Chondrocyte (in vitro differentiated cells): ENCODE measurements around the gene CXCL12. TPM values are rescaled to one million over a fixed set of nuclear protein-coding genes. Genes with fewer than 3 reads are reported as not detected.
A peak's percentile ranks its signal among the peaks of the same experiment; 100 is the strongest.

Experiments used
- DNase-seq: peaks from one replicate; pipeline ENCODE4 v3.0.0; 2021; ENCODE audit warnings: mixed read lengths, low spot score
- H3K27ac Mint-ChIP-seq: one replicate; pipeline ENCODE4 v1.8.0; 2021; ENCODE audit warnings: mild to moderate bottlenecking, moderate library complexity, mixed read lengths; ENCODE audit not compliant: unreplicated experiment
- H3K27me3 Mint-ChIP-seq: 2 replicates; pipeline ENCODE4 v1.8.0; 2021; ENCODE audit warnings: low read depth, mixed read lengths
- H3K36me3 Mint-ChIP-seq: 2 replicates; pipeline ENCODE4 v1.8.0; 2021; ENCODE audit warnings: low read depth, mixed read lengths
- H3K4me1 Mint-ChIP-seq: 2 replicates; pipeline ENCODE4 v1.8.0; 2021; ENCODE audit warnings: low read depth, mild to moderate bottlenecking, mixed read lengths
- H3K4me3 Mint-ChIP-seq: one replicate; pipeline ENCODE4 v1.8.0; 2021; ENCODE audit warnings: mild to moderate bottlenecking, moderate library complexity, mixed read lengths; ENCODE audit not compliant: unreplicated experiment
- H3K9me3 Mint-ChIP-seq: 2 replicates; pipeline ENCODE4 v1.8.0; 2021; ENCODE audit warnings: low read depth, mixed read lengths
- CTCF ChIP-seq: fragments of 200-600 bp; sonication (generic); IDR thresholded peaks from 2 replicates; pipeline ENCODE4 v1.5.0; 2021; ENCODE audit warnings: antibody characterized with exemption, mild to moderate bottlenecking, moderate library complexity
- total RNA-seq: library from RNA; stranded (reverse); gene quantifications from 3 replicates; pipeline ENCODE4 v1.2.1, GENCODE V29; 2021

CXCL12 gene
- total RNA-seq, 1 donor from 2014 or later: 65.5 TPM

GRCh38 chr10:44362866-44363711, 21.8 kb downstream of the CXCL12 start:
- H3K9me3 Mint-ChIP-seq: no peaks in the 10 kb centered on the region
- H3K4me3 Mint-ChIP-seq: no peak overlapping the region
- peak; percentile 36 for DNase-seq
- H3K27me3 Mint-ChIP-seq: peaks cover 8% of the 10 kb centered on the region
- no peaks in the 10 kb centered on the region for H3K36me3 Mint-ChIP-seq
- H3K27ac Mint-ChIP-seq: no peak overlapping the region
- no peaks in the 10 kb centered on the region for H3K4me1 Mint-ChIP-seq
- no peak for TF ChIP-seq CTCF

GRCh38 chr10:44361109-44361508, 23.8 kb downstream of the CXCL12 start:
- H3K4me3 Mint-ChIP-seq: no peak overlapping the region
- no peak for TF ChIP-seq CTCF
- no peak overlapping the region for H3K27ac Mint-ChIP-seq
- no peaks in the 10 kb centered on the region for H3K36me3 Mint-ChIP-seq
- peaks cover 8% of the 10 kb centered on the region for H3K27me3 Mint-ChIP-seq
- H3K4me1 Mint-ChIP-seq: no peaks in the 10 kb centered on the region
- DNase-seq: no peak
- no peaks in the 10 kb centered on the region for H3K9me3 Mint-ChIP-seq

- no peak for DNase-seq
- TF ChIP-seq CTCF: no peak
- no peaks in the 10 kb centered on the region for H3K36me3 Mint-ChIP-seq
- no peak overlapping the region for H3K4me3 Mint-ChIP-seq
- H3K27ac Mint-ChIP-seq: no peak overlapping the region
- no peaks in the 10 kb centered on the region for H3K4me1 Mint-ChIP-seq
- no peaks in the 10 kb centered on the region for H3K9me3 Mint-ChIP-seq
- H3K27me3 Mint-ChIP-seq: peaks cover 8% of the 10 kb centered on the region
Measured at GRCh38 chr10:44358080-44358771, 26.7 kb downstream of the CXCL12 start.

GRCh38 chr10:44357023-44357540, 27.8 kb downstream of the CXCL12 start:
- Mint-ChIP-seq H3K9me3 (no peaks in the 10 kb centered on the region), H3K4me3 (no peak overlapping the region), H3K27ac (no peak overlapping the region), H3K27me3 (peaks cover 8% of the 10 kb centered on the region), H3K36me3 (no peaks in the 10 kb centered on the region), H3K4me1 (peaks cover 7% of the 10 kb centered on the region)
- peak; percentile 63 for DNase-seq
- no peak for TF ChIP-seq CTCF
